Measurements from ENCODE around the gene FRMPD4.

FRMPD4 gene

GRCh38 chrX:12237771-12238170, 99.5 kb downstream of the FRMPD4 start:
- no peak for TF ChIP-seq CTCF (IDR thresholded peaks at IDR 0.05; ENCODE audit: extremely low read depth, insufficient read depth, missing control alignments)
- no peak for DNase-seq (ENCODE audit: low spot score)
- in situ Hi-C loops (cut with MboI; ENCODE audit: low pct_unique_long_range_greater_than_20kb, low sequenced_read_pairs, unreplicated experiment) = no loop called here

- in situ Hi-C loops (cut with MboI; ENCODE audit: low pct_unique_long_range_greater_than_20kb, low sequenced_read_pairs, unreplicated experiment) = no loop called here
- no peak for TF ChIP-seq CTCF (IDR thresholded peaks at IDR 0.05; ENCODE audit: extremely low read depth, insufficient read depth, missing control alignments)
These were observed 101.2 kb downstream of the FRMPD4 start for GRCh38 chrX:12239356-12240082.

GRCh38 chrX:12240491-12240890, 102.2 kb downstream of the FRMPD4 start:
- in situ Hi-C loops (cut with MboI; ENCODE audit: low pct_unique_long_range_greater_than_20kb, low sequenced_read_pairs, unreplicated experiment) = no loop called here
- no peak for TF ChIP-seq CTCF (IDR thresholded peaks at IDR 0.05; ENCODE audit: extremely low read depth, insufficient read depth, missing control alignments)
- no peak for DNase-seq (ENCODE audit: low spot score)

More at GRCh38 chrX:12239356-12240082, 101.2 kb downstream of the FRMPD4 start:
- no peak for DNase-seq (ENCODE audit: low spot score)

GRCh38 chrX:12241026-12241425, 102.8 kb downstream of the FRMPD4 start:
- no peak for DNase-seq (ENCODE audit: low spot score)

GRCh38 chrX:12245650-12246645, 107.7 kb downstream of the FRMPD4 start:
- no peak for DNase-seq (ENCODE audit: low spot score)
- in situ Hi-C loops (cut with MboI; ENCODE audit: low pct_unique_long_range_greater_than_20kb, low sequenced_read_pairs, unreplicated experiment) = no loop called here
- TF ChIP-seq CTCF (IDR thresholded peaks at IDR 0.05; ENCODE audit: extremely low read depth, insufficient read depth, missing control alignments) = no peak

More at GRCh38 chrX:12241026-12241425, 102.8 kb downstream of the FRMPD4 start:
- no peak for TF ChIP-seq CTCF (IDR thresholded peaks at IDR 0.05; ENCODE audit: extremely low read depth, insufficient read depth, missing control alignments)
- in situ Hi-C loops (cut with MboI; ENCODE audit: low pct_unique_long_range_greater_than_20kb, low sequenced_read_pairs, unreplicated experiment) = no loop called here

- in situ Hi-C loops (cut with MboI; ENCODE audit: low pct_unique_long_range_greater_than_20kb, low sequenced_read_pairs, unreplicated experiment) = no loop called here
- DNase-seq (ENCODE audit: low spot score) = no peak
- TF ChIP-seq CTCF (IDR thresholded peaks at IDR 0.05; ENCODE audit: extremely low read depth, insufficient read depth, missing control alignments) = no peak
These were observed 111.7 kb downstream of the FRMPD4 start for GRCh38 chrX:12249997-12250396.
